SU-DHL-6 (cell line): ENCODE measurements around the gene SCYGR1.

ENCODE experiments used
- H2AFZ ChIP-seq: fragments of 200-600 bp; sonication (generic); 2 replicates; pipeline ENCODE4 v1.6.1; 2014; ENCODE audit warnings: low read depth, mild to moderate bottlenecking, moderate library complexity, mixed read lengths, antibody characterized with exemption, low read length; ENCODE audit not compliant: severe bottlenecking
- H3F3A ChIP-seq: fragments of 200-600 bp; shearing (Covaris generic); 2 replicates; pipeline ENCODE4 v1.6.0; 2016; ENCODE audit warnings: antibody characterized with exemption, mild to moderate bottlenecking; ENCODE audit not compliant: insufficient read depth
- H3K27ac ChIP-seq: fragments of 200-600 bp; sonication (generic); 2 replicates; pipeline ENCODE4 v1.5.1; 2016; ENCODE audit warnings: low read depth, mild to moderate bottlenecking, low read length, moderate library complexity, mixed read lengths
- H3K27me3 ChIP-seq: fragments of 200-600 bp; sonication (generic), shearing (Covaris generic); 2 replicates; pipeline ENCODE4 v1.6.0; 2014; ENCODE audit warnings: mild to moderate bottlenecking, low read length
- H3K36me3 ChIP-seq: fragments of 200-600 bp; sonication (generic); 2 replicates; pipeline ENCODE4 v1.6.1; 2014; ENCODE audit warnings: mild to moderate bottlenecking, low read length, mixed read lengths
- H3K4me2 ChIP-seq: fragments of 300-600, 200-600 bp; shearing (Covaris generic), sonication (generic); 2 replicates; pipeline ENCODE4 v1.6.0; 2014; ENCODE audit warnings: low read length, low read depth, mild to moderate bottlenecking; ENCODE audit not compliant: poor library complexity, severe bottlenecking
- H3K4me3 ChIP-seq: fragments of 200-600 bp; sonication (generic); 2 replicates; pipeline ENCODE4 v1.5.1; 2014; ENCODE audit warnings: antibody characterized with exemption, low read length, mild to moderate bottlenecking, mixed read lengths; ENCODE audit not compliant: insufficient read depth, poor library complexity, severe bottlenecking
- H3K79me2 ChIP-seq: fragments of 200-600 bp; sonication (generic); 2 replicates; pipeline ENCODE4 v1.6.1; 2014; ENCODE audit warnings: mild to moderate bottlenecking, low read length, moderate library complexity; ENCODE audit not compliant: insufficient read depth
- H3K9ac ChIP-seq: fragments of 200-600 bp; sonication (generic); 2 replicates; pipeline ENCODE4 v1.7.0; 2014; ENCODE audit warnings: mild to moderate bottlenecking, low read length
- H3K9me2 ChIP-seq: fragments of 200-600 bp; sonication (generic); replicated peaks from 2 replicates; pipeline ENCODE4 v1.6.1; 2014; ENCODE audit warnings: low read length; ENCODE audit not compliant: insufficient read depth
- H3K9me3 ChIP-seq: fragments of 200-600 bp; sonication (generic); 2 replicates; pipeline ENCODE4 v1.6.1; 2014; ENCODE audit warnings: low read length, mixed read lengths; ENCODE audit not compliant: insufficient read depth
- H4K20me1 ChIP-seq: fragments of 200-600 bp; sonication (generic); 2 replicates; pipeline ENCODE4 v1.6.1; 2014; ENCODE audit warnings: low read depth, mild to moderate bottlenecking, antibody characterized with exemption, low read length, moderate library complexity, mixed read lengths
- EZH2phosphoT487 ChIP-seq: fragments of 200-600 bp; sonication (generic), shearing (Covaris generic); conservative IDR thresholded peaks from 2 replicates; pipeline ENCODE4 v1.6.1; 2018; ENCODE audit warnings: mild to moderate bottlenecking, antibody characterized with exemption, low read length, moderate library complexity, mixed read lengths
- TF ChIP-seq, protein P1 (sequence below): fragments of 200-600 bp; sonication (generic); IDR thresholded peaks from one replicate; pipeline ENCODE4 v1.5.1; 2017; ENCODE audit warnings: antibody characterized with exemption, mild to moderate bottlenecking, low read length, moderate library complexity; ENCODE audit not compliant: insufficient read depth, poor library complexity, severe bottlenecking

SCYGR1 gene

DNA sequence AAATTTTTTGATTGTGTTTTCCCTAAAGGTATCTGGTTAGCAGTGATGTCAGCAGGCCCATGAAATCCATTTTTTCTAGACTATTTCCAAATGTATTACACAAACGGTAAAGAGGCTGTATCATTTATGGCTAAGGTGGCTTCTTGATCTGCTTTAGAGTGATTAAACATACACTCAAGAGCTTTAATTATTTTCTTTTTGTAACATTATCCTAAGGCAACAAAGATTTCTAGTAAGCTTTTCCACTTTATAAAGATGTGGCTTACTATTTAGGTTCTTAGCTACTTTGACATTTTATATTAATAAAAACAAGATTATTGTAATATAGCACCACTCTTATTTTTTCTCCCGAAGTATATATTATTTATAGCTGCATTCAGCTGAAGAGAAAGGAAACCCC, 46.2 kb downstream of the SCYGR1 start:
- no peak for TF ChIP-seq EZH2phosphoT487
- TF ChIP-seq, protein P1, sequence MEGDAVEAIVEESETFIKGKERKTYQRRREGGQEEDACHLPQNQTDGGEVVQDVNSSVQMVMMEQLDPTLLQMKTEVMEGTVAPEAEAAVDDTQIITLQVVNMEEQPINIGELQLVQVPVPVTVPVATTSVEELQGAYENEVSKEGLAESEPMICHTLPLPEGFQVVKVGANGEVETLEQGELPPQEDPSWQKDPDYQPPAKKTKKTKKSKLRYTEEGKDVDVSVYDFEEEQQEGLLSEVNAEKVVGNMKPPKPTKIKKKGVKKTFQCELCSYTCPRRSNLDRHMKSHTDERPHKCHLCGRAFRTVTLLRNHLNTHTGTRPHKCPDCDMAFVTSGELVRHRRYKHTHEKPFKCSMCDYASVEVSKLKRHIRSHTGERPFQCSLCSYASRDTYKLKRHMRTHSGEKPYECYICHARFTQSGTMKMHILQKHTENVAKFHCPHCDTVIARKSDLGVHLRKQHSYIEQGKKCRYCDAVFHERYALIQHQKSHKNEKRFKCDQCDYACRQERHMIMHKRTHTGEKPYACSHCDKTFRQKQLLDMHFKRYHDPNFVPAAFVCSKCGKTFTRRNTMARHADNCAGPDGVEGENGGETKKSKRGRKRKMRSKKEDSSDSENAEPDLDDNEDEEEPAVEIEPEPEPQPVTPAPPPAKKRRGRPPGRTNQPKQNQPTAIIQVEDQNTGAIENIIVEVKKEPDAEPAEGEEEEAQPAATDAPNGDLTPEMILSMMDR, result no peak
- no peak overlapping the region for H3K9ac ChIP-seq
- H3K79me2 ChIP-seq, result no peaks in the 10 kb centered on the region
- H3K27me3 ChIP-seq, result no peaks in the 10 kb centered on the region
- no peaks in the 10 kb centered on the region for H3K9me2 ChIP-seq
- H3K4me2 ChIP-seq, result no peak overlapping the region
- no peaks in the 10 kb centered on the region; the same call in 1 of the 2 replicates for H4K20me1 ChIP-seq
- no peak overlapping the region for H2AFZ ChIP-seq
- no peaks in the 10 kb centered on the region for H3K9me3 ChIP-seq
- peaks cover 42% of the 10 kb centered on the region; the same call in 1 of the 2 replicates for H3K36me3 ChIP-seq
- H3F3A ChIP-seq, result peaks cover 12% of the 10 kb centered on the region
- H3K4me3 ChIP-seq, result no peak overlapping the region
- H3K27ac ChIP-seq, result no peak overlapping the region

DNA sequence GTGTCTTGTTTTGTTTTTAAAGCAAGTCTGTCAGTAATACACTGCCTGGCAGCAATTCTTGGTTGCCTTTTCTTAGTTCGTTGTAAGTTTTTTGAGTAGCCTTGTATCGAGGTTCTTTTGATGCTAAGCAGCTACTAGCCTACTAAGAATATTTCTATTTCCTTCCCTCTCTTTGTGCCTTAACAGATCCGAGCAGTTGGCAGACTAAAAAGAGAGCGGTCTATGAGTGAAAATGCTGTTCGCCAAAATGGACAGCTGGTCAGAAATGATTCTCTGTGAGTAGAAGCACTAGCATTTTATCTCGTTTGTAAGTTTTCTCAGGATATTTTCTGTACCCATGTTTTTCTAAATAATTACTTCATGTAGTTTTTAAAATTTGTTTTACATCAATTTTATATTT, 47.6 kb downstream of the SCYGR1 start:
- Histone ChIP-seq H3K27me3 (no peaks in the 10 kb centered on the region), H3K79me2 (no peaks in the 10 kb centered on the region), H3K4me3 (no peak overlapping the region), H3K9me3 (no peaks in the 10 kb centered on the region), H3K9ac (no peak overlapping the region), H3K4me2 (no peak overlapping the region), H3K36me3 (peaks cover 38% of the 10 kb centered on the region; the same call in 1 of the 2 replicates), H3K9me2 (no peaks in the 10 kb centered on the region), H3K27ac (no peak overlapping the region), H4K20me1 (no peaks in the 10 kb centered on the region; the same call in 1 of the 2 replicates), H3F3A (peaks cover 12% of the 10 kb centered on the region), H2AFZ (no peak overlapping the region)
- TF ChIP-seq EZH2phosphoT487, result no peak
- TF ChIP-seq, protein P1, result no peak

DNA sequence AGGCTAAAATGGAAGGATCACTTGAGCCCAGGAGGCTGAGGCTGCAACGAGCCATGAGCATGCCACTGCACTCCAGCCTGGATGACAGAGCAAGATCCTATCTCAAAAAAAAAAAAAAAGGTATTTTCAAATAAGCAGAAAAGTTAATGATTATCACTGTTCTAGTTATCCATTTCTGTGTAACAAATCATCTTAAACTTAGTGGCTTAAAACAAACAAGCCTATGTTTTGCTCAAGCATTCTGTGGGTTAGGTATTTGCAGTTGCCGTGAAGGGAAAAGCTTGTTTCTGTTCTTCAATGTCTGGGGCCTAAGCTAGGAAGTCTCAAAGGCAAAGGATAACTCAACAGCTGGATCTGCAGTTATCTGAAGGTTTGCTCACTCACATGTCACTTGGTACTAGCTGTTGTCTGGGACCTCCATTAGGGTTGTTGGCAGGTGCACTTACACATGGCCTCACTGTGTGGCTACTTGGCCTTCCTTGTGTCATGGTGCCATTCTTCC, 48.6 kb downstream of the SCYGR1 start:
- Histone ChIP-seq H3F3A (peaks cover 12% of the 10 kb centered on the region), H3K4me2 (no peak overlapping the region), H3K79me2 (no peaks in the 10 kb centered on the region; the same call in 1 of the 2 replicates), H3K4me3 (no peak overlapping the region), H3K9ac (no peak overlapping the region), H3K9me3 (no peaks in the 10 kb centered on the region), H3K27me3 (no peaks in the 10 kb centered on the region), H3K27ac (no peak overlapping the region), H4K20me1 (no peaks in the 10 kb centered on the region; the same call in 1 of the 2 replicates), H3K9me2 (no peaks in the 10 kb centered on the region), H3K36me3 (peaks cover 35% of the 10 kb centered on the region; the same call in 1 of the 2 replicates), H2AFZ (no peak overlapping the region)
- TF ChIP-seq, protein P1, result no peak
- no peak for TF ChIP-seq EZH2phosphoT487
